ENCODE results near the gene DCLK1.

DNA sequence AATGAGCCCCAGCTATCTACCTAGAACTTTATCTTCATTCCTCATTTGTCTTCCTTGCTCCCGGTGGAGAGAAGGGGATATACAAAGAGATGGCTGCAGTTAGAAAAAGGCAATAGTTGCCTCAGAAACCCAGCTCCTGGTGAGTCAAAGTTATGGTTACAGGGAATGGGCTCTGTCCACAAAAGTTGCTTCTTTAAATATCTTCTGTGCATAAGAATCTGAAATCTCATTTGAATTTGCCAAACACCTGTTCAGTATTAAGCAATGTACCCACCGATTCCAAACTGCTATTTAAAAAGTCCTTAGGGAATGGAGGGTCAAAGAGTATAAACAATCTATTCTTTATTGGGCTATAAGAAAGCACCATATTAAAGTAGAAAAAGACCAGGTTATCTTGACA lies 48.4 kb downstream of the DCLK1 start:
- TF ChIP-seq SIN3A (IDR thresholded peaks at IDR 0.05; ENCODE audit: borderline replicate concordance, insufficient read depth, low read length) (no peak), TAF1 (IDR thresholded peaks at IDR 0.05; ENCODE audit: borderline replicate concordance, insufficient read depth, low read length) (no peak), REST (IDR thresholded peaks at IDR 0.05; ENCODE audit: insufficient read depth in 1 of 2, low read depth in 2 of 2, low read length in 2 of 2) (no peak)
